GM20000 (cell line): ENCODE data around the gene MCF2L2.

Source experiments
- DNase-seq: peaks from one replicate; pipeline ENCODE4 v3.0.0; 2012; ENCODE audit warnings: low spot score
- TF ChIP-seq, protein P1 (sequence below): IDR thresholded peaks from 2 replicates; pipeline ENCODE4 v1.5.1; 2012; ENCODE audit warnings: mild to moderate bottlenecking, control low read depth; ENCODE audit errors: extremely low read depth, missing control alignments

The MCF2L2 gene

GRCh38 chr3:183359036-183359435 lies 69.4 kb downstream of the MCF2L2 start:
- TF ChIP-seq, protein P1, sequence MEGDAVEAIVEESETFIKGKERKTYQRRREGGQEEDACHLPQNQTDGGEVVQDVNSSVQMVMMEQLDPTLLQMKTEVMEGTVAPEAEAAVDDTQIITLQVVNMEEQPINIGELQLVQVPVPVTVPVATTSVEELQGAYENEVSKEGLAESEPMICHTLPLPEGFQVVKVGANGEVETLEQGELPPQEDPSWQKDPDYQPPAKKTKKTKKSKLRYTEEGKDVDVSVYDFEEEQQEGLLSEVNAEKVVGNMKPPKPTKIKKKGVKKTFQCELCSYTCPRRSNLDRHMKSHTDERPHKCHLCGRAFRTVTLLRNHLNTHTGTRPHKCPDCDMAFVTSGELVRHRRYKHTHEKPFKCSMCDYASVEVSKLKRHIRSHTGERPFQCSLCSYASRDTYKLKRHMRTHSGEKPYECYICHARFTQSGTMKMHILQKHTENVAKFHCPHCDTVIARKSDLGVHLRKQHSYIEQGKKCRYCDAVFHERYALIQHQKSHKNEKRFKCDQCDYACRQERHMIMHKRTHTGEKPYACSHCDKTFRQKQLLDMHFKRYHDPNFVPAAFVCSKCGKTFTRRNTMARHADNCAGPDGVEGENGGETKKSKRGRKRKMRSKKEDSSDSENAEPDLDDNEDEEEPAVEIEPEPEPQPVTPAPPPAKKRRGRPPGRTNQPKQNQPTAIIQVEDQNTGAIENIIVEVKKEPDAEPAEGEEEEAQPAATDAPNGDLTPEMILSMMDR = no peak
- DNase-seq = no peak

- no peak for DNase-seq
- TF ChIP-seq, protein P1 = no peak
Measured at GRCh38 chr3:183357564-183358079, 70.8 kb downstream of the MCF2L2 start.

GRCh38 chr3:183356920-183357319 lies 71.5 kb downstream of the MCF2L2 start:
- TF ChIP-seq, protein P1 = no peak
- DNase-seq = no peak

DNA sequence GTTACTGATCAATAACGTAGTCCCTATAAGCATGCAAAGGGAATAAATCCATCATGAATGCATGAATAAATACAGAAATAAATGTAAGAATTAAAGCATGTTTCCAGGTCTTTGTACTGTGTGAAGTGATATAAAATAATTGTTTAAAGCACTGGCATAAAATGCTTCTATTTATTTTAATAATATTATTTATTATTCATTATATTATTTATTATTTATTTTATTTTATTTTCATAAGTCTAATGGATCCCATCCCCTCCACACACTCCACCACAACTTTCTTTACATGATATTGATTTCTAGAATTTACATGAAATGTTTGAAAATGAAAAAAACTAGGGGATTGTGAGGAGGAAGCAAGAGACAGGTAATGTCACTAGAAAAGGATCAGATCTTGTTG lies 73.5 kb downstream of the MCF2L2 start:
- TF ChIP-seq, protein P1 = no peak
- DNase-seq = no peak

DNA sequence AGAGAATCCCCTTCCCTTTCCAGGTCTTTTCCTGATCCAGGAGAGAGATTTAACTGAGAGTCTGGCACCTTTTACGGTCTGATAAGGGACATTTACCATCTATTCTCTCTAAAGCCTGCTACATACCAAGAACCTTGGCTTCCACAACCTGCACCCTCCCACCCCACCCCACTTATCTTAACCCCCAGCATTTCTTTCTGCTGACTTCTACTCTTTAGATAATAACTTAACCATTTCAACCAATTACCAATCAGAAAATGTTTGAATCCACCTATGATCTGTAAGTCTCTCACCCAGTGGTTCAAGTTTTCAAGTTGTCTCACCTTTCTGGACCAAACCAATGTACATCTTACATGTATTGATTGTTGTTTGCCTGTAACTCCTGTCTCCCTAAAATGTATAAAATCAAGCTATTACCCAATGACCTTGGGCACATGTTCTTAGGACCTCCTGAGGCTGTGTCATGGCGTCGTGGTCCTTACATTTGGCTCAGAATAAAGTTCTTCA lies 74.0 kb downstream of the MCF2L2 start:
- TF ChIP-seq, protein P1 = no peak
- no peak for DNase-seq

- no peak for DNase-seq
- TF ChIP-seq, protein P1 = no peak
Measured at GRCh38 chr3:183353421-183353820, 75.0 kb downstream of the MCF2L2 start.

DNA sequence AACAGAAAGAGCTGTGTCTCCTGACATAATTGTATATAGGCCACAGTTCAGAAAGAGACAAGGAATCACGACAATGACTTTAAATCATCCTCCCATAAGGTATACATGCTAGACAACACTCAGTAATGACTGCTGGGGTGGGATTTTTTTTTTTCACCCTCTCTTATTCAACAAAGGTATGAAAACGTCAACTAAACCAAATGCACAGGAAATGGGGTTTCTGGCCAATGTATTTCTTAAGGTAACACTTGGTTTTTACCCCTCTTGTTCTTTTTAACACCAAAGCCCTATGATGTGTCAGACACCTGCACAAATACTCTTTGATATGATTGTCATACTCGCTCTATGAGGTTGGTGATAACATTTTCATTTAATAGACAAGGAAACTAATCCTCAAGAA lies 78.3 kb downstream of the MCF2L2 start:
- TF ChIP-seq, protein P1 = no peak
- no peak for DNase-seq
